Upper lobe of right lung (tissue), 1 donor: ENCODE data around the gene PRAMEF1. TPM values are rescaled to one million over a fixed set of nuclear protein-coding genes. Genes with fewer than 3 reads are reported as not detected.
"Not testable (repeated sequence)": the region's sequence is repeated elsewhere in the genome, so short reads cannot be mapped to it uniquely, and the experiment has no call there.

Experiments used
- ATAC-seq: fragments of 200-7000 bp; cut with Tn5 transposase; one replicate; pipeline ENCODE4 v1.9.1; 2020; ENCODE audit warnings: mild to moderate bottlenecking, moderate library complexity
- DNase-seq: peaks from one replicate; pipeline ENCODE4 v3.0.0-alpha.2; 2020
- H3K27ac ChIP-seq: fragments of 200-600 bp; one replicate; pipeline ENCODE4 v1.8.0; 2022
- H3K27me3 ChIP-seq: fragments of 200-600 bp; one replicate; pipeline ENCODE4 v1.8.0; 2022; ENCODE audit warnings: mild to moderate bottlenecking
- H3K36me3 ChIP-seq: fragments of 200-600 bp; one replicate; pipeline ENCODE4 v1.8.0; 2022
- H3K4me1 ChIP-seq: fragments of 200-600 bp; one replicate; pipeline ENCODE4 v1.8.0; 2022
- H3K4me3 ChIP-seq: fragments of 200-600 bp; one replicate; pipeline ENCODE4 v1.8.0; 2022; ENCODE audit warnings: mild to moderate bottlenecking
- H3K9me3 ChIP-seq: fragments of 200-600 bp; one replicate; pipeline ENCODE4 v1.8.0; 2022
- intact Hi-C: fragments of 100-400 bp; cut with DNase I; formaldehyde crosslinking; loops from one replicate; pipeline ENCODE4 v1.11.0; 2022
- total RNA-seq: library from RNA; stranded (reverse); fragmentation: NEBNext Ultra II Directional; extraction: Animal tissue kit (Norgen Biotek cat#: 25700); gene quantifications from one replicate; pipeline ENCODE4 v1.2.1, GENCODE V29; 2021
- TF ChIP-seq, protein P1 (sequence below): fragments of 200-600 bp; IDR thresholded peaks from one replicate; pipeline ENCODE4 v1.8.0; 2022; ENCODE audit warnings: antibody characterized with exemption
- donor health status: DM: no; HTN: yes; CAD: no; lungs with severe emphysema.

Gene PRAMEF1
- total RNA-seq, 1 donor from 2014 or later = not detected

DNA sequence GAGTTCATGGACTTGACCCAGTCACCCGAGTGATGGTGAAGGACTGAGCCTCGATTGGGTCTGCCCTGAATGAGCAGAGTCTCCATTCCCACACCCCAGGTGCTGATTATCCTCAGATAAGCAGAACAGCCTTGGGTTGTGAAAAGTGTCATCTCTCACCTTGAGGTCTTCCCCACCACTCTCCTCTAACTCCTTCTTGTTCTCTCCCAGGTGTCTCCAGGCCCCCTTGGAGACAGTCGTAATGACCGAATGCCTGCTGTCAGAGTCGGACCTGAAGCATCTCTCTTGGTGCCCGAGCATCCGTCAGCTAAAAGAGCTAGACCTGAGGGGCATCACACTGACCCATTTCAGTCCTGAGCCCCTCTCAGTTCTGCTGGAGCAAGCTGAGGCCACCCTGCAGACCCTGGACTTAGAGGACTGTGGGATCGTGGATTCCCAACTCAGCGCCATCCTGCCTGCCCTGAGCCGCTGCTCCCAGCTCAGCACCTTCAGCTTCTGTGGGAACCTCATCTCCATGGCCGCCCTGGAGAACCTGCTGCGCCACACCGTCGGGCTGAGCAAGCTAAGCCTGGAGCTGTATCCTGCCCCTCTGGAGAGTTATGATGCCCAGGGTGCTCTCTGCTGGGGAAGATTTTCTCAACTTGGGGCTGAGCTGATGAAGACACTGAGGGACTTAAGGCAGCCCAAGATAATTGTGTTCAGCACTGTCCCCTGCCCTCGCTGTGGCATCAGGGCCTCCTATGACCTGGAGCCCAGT is 14.2 kb upstream of the PRAMEF1 start:
- TF ChIP-seq, protein P1, sequence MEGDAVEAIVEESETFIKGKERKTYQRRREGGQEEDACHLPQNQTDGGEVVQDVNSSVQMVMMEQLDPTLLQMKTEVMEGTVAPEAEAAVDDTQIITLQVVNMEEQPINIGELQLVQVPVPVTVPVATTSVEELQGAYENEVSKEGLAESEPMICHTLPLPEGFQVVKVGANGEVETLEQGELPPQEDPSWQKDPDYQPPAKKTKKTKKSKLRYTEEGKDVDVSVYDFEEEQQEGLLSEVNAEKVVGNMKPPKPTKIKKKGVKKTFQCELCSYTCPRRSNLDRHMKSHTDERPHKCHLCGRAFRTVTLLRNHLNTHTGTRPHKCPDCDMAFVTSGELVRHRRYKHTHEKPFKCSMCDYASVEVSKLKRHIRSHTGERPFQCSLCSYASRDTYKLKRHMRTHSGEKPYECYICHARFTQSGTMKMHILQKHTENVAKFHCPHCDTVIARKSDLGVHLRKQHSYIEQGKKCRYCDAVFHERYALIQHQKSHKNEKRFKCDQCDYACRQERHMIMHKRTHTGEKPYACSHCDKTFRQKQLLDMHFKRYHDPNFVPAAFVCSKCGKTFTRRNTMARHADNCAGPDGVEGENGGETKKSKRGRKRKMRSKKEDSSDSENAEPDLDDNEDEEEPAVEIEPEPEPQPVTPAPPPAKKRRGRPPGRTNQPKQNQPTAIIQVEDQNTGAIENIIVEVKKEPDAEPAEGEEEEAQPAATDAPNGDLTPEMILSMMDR = no peak
- intact Hi-C loops = no loop called here
- no peak for ATAC-seq
- H3K4me3 ChIP-seq = no peak overlapping the region
- H3K27me3 ChIP-seq = no peaks in the 10 kb centered on the region
- H3K4me1 ChIP-seq = no peaks in the 10 kb centered on the region
- no peaks in the 10 kb centered on the region for H3K9me3 ChIP-seq
- H3K36me3 ChIP-seq = no peaks in the 10 kb centered on the region
- DNase-seq = no peak
- H3K27ac ChIP-seq = no peak overlapping the region

DNA sequence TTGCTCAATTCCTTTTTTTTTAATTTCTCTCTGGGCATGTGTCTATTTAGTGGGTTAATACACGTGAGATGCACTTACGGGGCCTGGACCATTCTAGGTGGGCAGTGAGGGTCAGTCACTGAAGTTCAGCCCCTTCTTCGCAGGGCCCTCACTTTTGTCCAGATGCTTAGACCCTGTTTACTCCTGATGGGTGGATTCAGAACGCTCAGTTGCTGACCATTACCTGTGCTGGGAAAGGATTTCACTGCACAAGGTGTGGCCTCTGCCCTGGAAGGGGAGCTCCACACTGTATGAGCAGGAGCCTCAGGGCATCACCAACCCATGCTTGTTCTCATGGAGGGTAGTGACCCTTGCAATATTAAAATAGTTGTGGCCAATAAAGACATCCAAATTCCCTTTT is 13.1 kb upstream of the PRAMEF1 start:
- Histone ChIP-seq H3K4me1 (no peaks in the 10 kb centered on the region), H3K4me3 (no peak overlapping the region), H3K27me3 (no peaks in the 10 kb centered on the region), H3K9me3 (no peaks in the 10 kb centered on the region), H3K36me3 (no peaks in the 10 kb centered on the region), H3K27ac (no peak overlapping the region)
- no peak for DNase-seq
- TF ChIP-seq, protein P1 = no peak
- ATAC-seq = no peak
- intact Hi-C loops = no loop called here

DNA sequence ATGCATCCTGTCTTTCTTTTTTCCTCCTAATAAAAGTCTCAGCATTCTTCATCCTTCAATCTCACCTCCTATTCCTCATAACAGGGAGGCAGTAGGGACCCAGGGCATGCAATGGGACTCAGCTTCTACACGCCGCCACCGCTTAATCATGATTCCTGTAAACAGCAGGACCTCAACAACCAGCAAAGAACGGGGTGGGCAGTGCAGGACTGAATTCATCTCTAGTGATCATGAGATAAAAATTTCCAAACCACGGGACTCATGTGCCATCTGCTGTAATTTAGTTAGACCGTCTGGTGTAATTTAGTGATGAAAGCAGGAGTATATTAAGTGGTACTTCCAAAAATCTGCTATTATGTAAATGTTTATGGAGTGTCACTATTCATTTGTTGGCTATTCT is 12.3 kb upstream of the PRAMEF1 start:
- Histone ChIP-seq H3K4me3 (no peak overlapping the region), H3K27ac (no peak overlapping the region), H3K9me3 (peaks cover under 1% of the 10 kb centered on the region), H3K27me3 (no peaks in the 10 kb centered on the region), H3K36me3 (no peaks in the 10 kb centered on the region), H3K4me1 (no peaks in the 10 kb centered on the region)
- intact Hi-C loops = no loop called here
- TF ChIP-seq, protein P1 = no peak
- no peak for ATAC-seq
- DNase-seq = no peak

DNA sequence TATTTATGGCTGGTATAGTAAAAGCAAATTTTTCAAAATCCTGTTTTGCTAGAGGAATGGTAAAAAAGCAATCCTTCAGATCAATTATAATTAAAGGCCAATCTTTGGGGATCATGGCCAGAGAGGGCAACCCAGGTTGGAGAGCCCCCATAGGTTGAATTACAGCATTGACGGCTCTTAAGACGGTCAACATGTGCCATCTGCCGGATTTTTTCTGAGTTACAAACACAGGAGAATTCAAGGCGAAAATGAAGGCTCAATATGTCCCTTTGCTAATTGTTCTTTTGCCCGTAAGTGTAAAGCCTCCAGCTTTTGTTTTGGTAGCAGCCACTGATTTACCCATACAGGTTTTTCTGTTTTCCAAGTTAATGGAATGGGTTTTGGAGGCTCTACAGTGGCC is 9.7 kb upstream of the PRAMEF1 start:
- DNase-seq, H3K36me3 ChIP-seq, intact Hi-C loops, ATAC-seq, H3K4me1 ChIP-seq, H3K27me3 ChIP-seq, H3K4me3 ChIP-seq, H3K27ac ChIP-seq: not testable (repeated sequence)
- peaks cover 21% of the 10 kb centered on the region for H3K9me3 ChIP-seq

DNA sequence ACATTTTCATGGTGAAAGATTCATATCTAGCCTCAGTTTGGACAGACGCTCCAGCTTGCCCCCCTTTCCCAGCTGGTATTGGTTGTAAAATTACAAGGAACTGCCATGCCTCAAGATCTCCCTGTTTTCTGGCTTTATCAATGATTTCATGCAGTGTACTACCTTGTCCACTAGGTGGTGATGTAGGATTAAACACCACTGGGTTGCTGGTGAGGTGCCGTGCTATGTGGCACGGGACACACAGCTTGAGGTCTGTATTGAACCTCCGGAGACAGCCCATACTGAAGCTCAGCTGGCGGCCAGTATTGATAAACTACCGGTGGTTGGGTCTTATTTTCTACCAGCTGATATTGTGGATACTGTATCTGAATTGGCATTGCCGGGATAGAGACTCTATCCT is 7.4 kb upstream of the PRAMEF1 start:
- DNase-seq, intact Hi-C loops: not testable (repeated sequence)
- H3K9me3 ChIP-seq = peaks cover 21% of the 10 kb centered on the region

DNA sequence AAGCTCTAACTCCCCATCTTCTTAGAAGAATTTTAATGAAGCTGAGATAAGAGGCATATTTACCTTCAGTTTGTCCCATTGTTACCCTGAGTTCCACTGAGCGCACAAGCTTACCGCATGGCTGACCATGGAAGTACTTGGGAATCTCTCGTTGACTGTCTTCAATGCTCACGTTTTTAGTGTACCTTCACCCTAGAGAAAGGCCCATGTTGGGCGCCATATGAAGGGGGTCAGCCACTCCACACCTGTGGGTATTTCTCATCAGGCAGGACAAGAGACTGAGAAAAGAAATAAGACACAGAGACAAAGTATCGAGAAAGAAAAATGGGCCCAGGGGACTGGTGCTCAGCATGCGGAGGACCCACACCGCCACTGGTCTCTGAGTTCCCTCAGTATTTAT is 6.5 kb upstream of the PRAMEF1 start:
- H3K4me1 ChIP-seq, DNase-seq, H3K27me3 ChIP-seq, ATAC-seq, H3K36me3 ChIP-seq, H3K4me3 ChIP-seq, H3K27ac ChIP-seq, intact Hi-C loops: not testable (repeated sequence)
- H3K9me3 ChIP-seq = peaks cover 21% of the 10 kb centered on the region

More for the DNA sequence above, 7.4 kb upstream of the PRAMEF1 start:
- ATAC-seq, H3K4me1 ChIP-seq, H3K27me3 ChIP-seq, H3K4me3 ChIP-seq, H3K36me3 ChIP-seq, H3K27ac ChIP-seq: not testable (repeated sequence)

DNA sequence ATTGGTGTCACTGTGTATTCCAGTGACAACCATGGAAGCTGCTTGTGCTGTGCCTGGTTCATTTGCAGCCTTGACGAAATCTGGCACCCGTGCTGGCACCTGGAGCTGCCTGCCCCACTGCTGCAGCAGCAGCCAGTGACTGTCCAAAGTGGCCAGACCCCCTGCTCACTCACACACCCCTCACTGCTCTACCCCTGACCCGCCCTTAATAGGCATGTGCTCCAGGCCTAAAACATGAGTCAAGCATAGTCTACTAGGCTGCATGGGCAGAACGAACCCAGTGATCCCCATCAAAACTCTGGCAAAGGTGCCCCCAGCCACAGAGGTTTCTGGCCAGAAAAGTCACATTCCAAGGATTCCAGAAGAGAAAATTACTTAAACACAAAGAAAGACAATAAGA is 7.7 kb downstream of the PRAMEF1 start:
- DNase-seq (no peak), ATAC-seq (no peak)
- Histone ChIP-seq H3K27ac (no peak overlapping the region), H3K27me3 (no peaks in the 10 kb centered on the region), H3K36me3 (no peaks in the 10 kb centered on the region), H3K9me3 (no peaks in the 10 kb centered on the region), H3K4me3 (no peak overlapping the region), H3K4me1 (no peaks in the 10 kb centered on the region)
- TF ChIP-seq, protein P1 = no peak
- intact Hi-C loops = no loop called here
